Trophoblast cell (in vitro differentiated cells and primary cell): Measurements from ENCODE around the gene PRDX5.

Source experiments
- DNase-seq, 2 donors: peaks; one replicate each; pipeline ENCODE4 v3.0.0-alpha.2; 2016
- H2AFZ ChIP-seq: 2 replicates; pipeline ENCODE4 v1.6.1; 2013; ENCODE audit warnings: low read length, moderate library complexity, mild to moderate bottlenecking; ENCODE audit not compliant: insufficient read depth, poor library complexity
- H2AK5ac ChIP-seq: 2 replicates; pipeline ENCODE4 v1.6.1; 2013; ENCODE audit warnings: mild to moderate bottlenecking, low read length
- H2BK120ac ChIP-seq: 2 replicates; pipeline ENCODE4 v1.6.1; 2013; ENCODE audit warnings: low read length, mild to moderate bottlenecking, moderate library complexity; ENCODE audit not compliant: insufficient read depth, poor library complexity
- H2BK12ac ChIP-seq: 2 replicates; pipeline ENCODE4 v1.6.1; 2013; ENCODE audit warnings: mild to moderate bottlenecking, low read length, moderate library complexity
- H2BK5ac ChIP-seq: 2 replicates; pipeline ENCODE4 v1.6.1; 2013; ENCODE audit warnings: low read length, low read depth, moderate library complexity, mild to moderate bottlenecking; ENCODE audit not compliant: poor library complexity
- H3K14ac ChIP-seq: 2 replicates; pipeline ENCODE4 v1.6.1; 2013; ENCODE audit warnings: mild to moderate bottlenecking, low read length
- H3K18ac ChIP-seq: 2 replicates; pipeline ENCODE4 v1.6.1; 2013; ENCODE audit warnings: mild to moderate bottlenecking, low read length
- H3K23ac ChIP-seq: 2 replicates; pipeline ENCODE4 v1.6.1; 2013; ENCODE audit warnings: low read length
- H3K27ac ChIP-seq: 2 replicates; pipeline ENCODE4 v1.5.1; 2013; ENCODE audit warnings: low read depth, mild to moderate bottlenecking, inconsistent platforms, low read length, moderate library complexity
- H3K27me3 ChIP-seq: 2 replicates; pipeline ENCODE4 v1.6.1; 2013; ENCODE audit warnings: inconsistent platforms, mild to moderate bottlenecking, low read length, moderate library complexity; ENCODE audit not compliant: insufficient read depth
- H3K36me3 ChIP-seq, 2 experiments: 1 replicate in 1 of 2; 2 replicates in 1 of 2; pipeline ENCODE4 v1.6.1; 2013; ENCODE audit warnings: low read length in 2 of 2, mild to moderate bottlenecking in 2 of 2, moderate library complexity in 1 of 2; ENCODE audit not compliant: insufficient read depth in 2 of 2, control insufficient read depth in 1 of 2
- H3K4ac ChIP-seq: 2 replicates; pipeline ENCODE4 v1.6.1; 2013; ENCODE audit warnings: low read depth, mild to moderate bottlenecking, low read length, moderate library complexity
- H3K4me1 ChIP-seq, 2 experiments: 1 replicate in 1 of 2; 2 replicates in 1 of 2; pipeline ENCODE4 v1.6.1; 2013; ENCODE audit warnings: low read length in 2 of 2, mild to moderate bottlenecking in 2 of 2, moderate library complexity in 1 of 2; ENCODE audit not compliant: insufficient read depth in 2 of 2, control insufficient read depth in 1 of 2
- H3K4me2 ChIP-seq: 2 replicates; pipeline ENCODE4 v1.6.1; 2013; ENCODE audit warnings: inconsistent platforms, mild to moderate bottlenecking, low read length, moderate library complexity
- H3K4me3 ChIP-seq: 2 replicates; pipeline ENCODE4 v1.5.1; 2013; ENCODE audit warnings: mild to moderate bottlenecking, low read depth, low read length, inconsistent platforms
- H3K79me1 ChIP-seq: one replicate; pipeline ENCODE4 v1.6.1; 2013; ENCODE audit warnings: low read length
- H3K79me2 ChIP-seq: 2 replicates; pipeline ENCODE4 v1.6.1; 2013; ENCODE audit warnings: low read length, mild to moderate bottlenecking; ENCODE audit not compliant: control insufficient read depth, insufficient read depth, poor library complexity
- H3K9ac ChIP-seq: 2 replicates; pipeline ENCODE4 v1.6.1; 2013; ENCODE audit warnings: mild to moderate bottlenecking, low read length
- H3K9me3 ChIP-seq: 2 replicates; pipeline ENCODE4 v1.6.1; 2013; ENCODE audit warnings: low read depth, mild to moderate bottlenecking, control low read depth, inconsistent platforms, low read length; ENCODE audit not compliant: insufficient read depth
- H4K12ac ChIP-seq: 2 replicates; pipeline ENCODE4 v1.6.1; 2013; ENCODE audit warnings: low read depth, mild to moderate bottlenecking, low read length, moderate library complexity
- H4K8ac ChIP-seq: 2 replicates; pipeline ENCODE4 v1.6.1; 2013; ENCODE audit warnings: low read depth, mild to moderate bottlenecking, low read length, moderate library complexity
- H4K91ac ChIP-seq: one replicate; pipeline ENCODE4 v1.6.1; 2013; ENCODE audit warnings: low read depth, mild to moderate bottlenecking, low read length, moderate library complexity
- WGBS: extraction: QIAGEN DNeasy Blood & Tissue Kit; methylation state at CpG from one replicate; pipeline ENCODE4 v1.1.7; 2013; ENCODE audit warnings: missing lambda C conversion rate; ENCODE audit not compliant: insufficient read length, insufficient coverage; ENCODE audit errors: extremely low coverage; 5-methylcytosine and 5-hydroxymethylcytosine counted together

Gene PRDX5

GRCh38 chr11:64296236-64296635 is 21.7 kb upstream of the PRDX5 start:
- Histone ChIP-seq H2BK12ac (no peak overlapping the region), H3K27me3 (peaks cover 79% of the 10 kb centered on the region), H2BK120ac (no peak overlapping the region), H3K14ac (no peak overlapping the region), H4K12ac (no peak overlapping the region), H3K9ac (peak overlapping the region; percentile 35), H4K8ac (no peak overlapping the region), H3K18ac (no peak overlapping the region), H3K4ac (no peak overlapping the region), H3K27ac (no peak overlapping the region), H3K36me3 (no peaks in the 10 kb centered on the region), H2AFZ (no peak overlapping the region), H3K4me1 (peaks cover 13 to 20% of the 10 kb centered on the region in 2 experiments), H3K79me2 (no peaks in the 10 kb centered on the region), H3K79me1 (no peaks in the 10 kb centered on the region), H3K4me2 (no peak overlapping the region), H3K4me3 (no peak overlapping the region), H4K91ac (no peak overlapping the region), H3K9me3 (peaks cover 12% of the 10 kb centered on the region), H2BK5ac (no peak overlapping the region), H3K23ac (no peak overlapping the region), H2AK5ac (no peak overlapping the region)
- WGBS: no CpG with 5 or more reads among the region's 1 CpG
- no peak for DNase-seq

- Histone ChIP-seq H3K27me3 (peaks cover 71% of the 10 kb centered on the region), H3K14ac (no peak overlapping the region), H3K4me1 (peaks cover 11 to 15% of the 10 kb centered on the region in 2 experiments), H2BK120ac (no peak overlapping the region), H3K36me3 (no peaks in the 10 kb centered on the region), H4K8ac (no peak overlapping the region), H3K79me2 (no peaks in the 10 kb centered on the region), H3K4me3 (no peak overlapping the region), H3K23ac (no peak overlapping the region), H2BK5ac (no peak overlapping the region), H3K9ac (no peak overlapping the region), H4K91ac (no peak overlapping the region), H4K12ac (no peak overlapping the region), H2AFZ (no peak overlapping the region), H2AK5ac (no peak overlapping the region), H2BK12ac (no peak overlapping the region), H3K4me2 (no peak overlapping the region), H3K4ac (no peak overlapping the region), H3K79me1 (no peaks in the 10 kb centered on the region), H3K27ac (no peak overlapping the region), H3K18ac (no peak overlapping the region), H3K9me3 (peaks cover 10% of the 10 kb centered on the region)
- DNase-seq: no peak
- WGBS: no CpG with 5 or more reads among the region's 34 CpGs
Observed at GRCh38 chr11:64296830-64297698, 20.9 kb upstream of the PRDX5 start.

DNA sequence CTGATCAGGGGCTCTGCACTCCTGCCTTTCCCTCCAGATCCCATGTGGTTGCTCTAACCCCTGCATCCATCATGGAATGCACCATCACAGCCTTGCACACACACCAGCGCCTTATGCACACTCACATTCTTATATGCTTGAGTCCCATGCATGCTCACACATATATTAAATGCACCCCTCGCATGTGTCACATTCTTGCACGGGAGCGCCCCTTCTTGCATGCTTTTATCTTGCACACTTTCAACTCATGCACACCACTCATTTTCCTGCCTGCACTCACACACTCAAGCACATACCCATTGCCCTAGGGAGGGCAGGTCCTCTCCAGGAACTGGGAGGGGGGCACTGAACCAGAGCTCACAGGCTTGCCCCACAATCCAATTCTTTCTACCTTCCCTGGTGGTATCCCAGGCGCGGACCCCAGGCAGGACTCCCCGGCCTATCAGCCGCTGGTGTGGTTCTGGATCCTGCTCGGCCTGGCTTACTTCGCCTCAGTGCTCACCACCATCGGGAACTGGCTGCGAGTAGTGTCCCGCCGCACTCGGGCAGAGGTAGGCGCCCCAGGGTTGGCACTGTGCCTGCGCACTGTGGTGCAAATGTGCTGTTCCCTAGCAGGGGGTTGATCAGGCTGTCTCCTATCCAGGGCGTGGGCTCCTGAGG is 20.1 kb upstream of the PRDX5 start:
- no peak overlapping the region for H3K4ac ChIP-seq
- H3K4me1 ChIP-seq: peaks cover 11 to 14% of the 10 kb centered on the region in 2 experiments
- no peak overlapping the region for H3K4me2 ChIP-seq
- H4K8ac ChIP-seq: no peak overlapping the region
- no peak overlapping the region for H2AFZ ChIP-seq
- peaks cover 63% of the 10 kb centered on the region for H3K27me3 ChIP-seq
- H4K12ac ChIP-seq: no peak overlapping the region
- no peak overlapping the region for H3K27ac ChIP-seq
- no peak overlapping the region for H2BK12ac ChIP-seq
- no peak overlapping the region for H3K14ac ChIP-seq
- H3K36me3 ChIP-seq: no peaks in the 10 kb centered on the region
- H3K9ac ChIP-seq: no peak overlapping the region
- H3K79me2 ChIP-seq: no peaks in the 10 kb centered on the region
- H4K91ac ChIP-seq: no peak overlapping the region
- no peak overlapping the region for H3K23ac ChIP-seq
- no peak overlapping the region for H2BK120ac ChIP-seq
- H3K79me1 ChIP-seq: no peaks in the 10 kb centered on the region
- no peak overlapping the region for H3K18ac ChIP-seq
- WGBS: no CpG with 5 or more reads among the region's 18 CpGs
- DNase-seq: no peak
- no peak overlapping the region for H2AK5ac ChIP-seq
- H3K4me3 ChIP-seq: no peak overlapping the region
- peaks cover 10% of the 10 kb centered on the region for H3K9me3 ChIP-seq
- no peak overlapping the region for H2BK5ac ChIP-seq

DNA sequence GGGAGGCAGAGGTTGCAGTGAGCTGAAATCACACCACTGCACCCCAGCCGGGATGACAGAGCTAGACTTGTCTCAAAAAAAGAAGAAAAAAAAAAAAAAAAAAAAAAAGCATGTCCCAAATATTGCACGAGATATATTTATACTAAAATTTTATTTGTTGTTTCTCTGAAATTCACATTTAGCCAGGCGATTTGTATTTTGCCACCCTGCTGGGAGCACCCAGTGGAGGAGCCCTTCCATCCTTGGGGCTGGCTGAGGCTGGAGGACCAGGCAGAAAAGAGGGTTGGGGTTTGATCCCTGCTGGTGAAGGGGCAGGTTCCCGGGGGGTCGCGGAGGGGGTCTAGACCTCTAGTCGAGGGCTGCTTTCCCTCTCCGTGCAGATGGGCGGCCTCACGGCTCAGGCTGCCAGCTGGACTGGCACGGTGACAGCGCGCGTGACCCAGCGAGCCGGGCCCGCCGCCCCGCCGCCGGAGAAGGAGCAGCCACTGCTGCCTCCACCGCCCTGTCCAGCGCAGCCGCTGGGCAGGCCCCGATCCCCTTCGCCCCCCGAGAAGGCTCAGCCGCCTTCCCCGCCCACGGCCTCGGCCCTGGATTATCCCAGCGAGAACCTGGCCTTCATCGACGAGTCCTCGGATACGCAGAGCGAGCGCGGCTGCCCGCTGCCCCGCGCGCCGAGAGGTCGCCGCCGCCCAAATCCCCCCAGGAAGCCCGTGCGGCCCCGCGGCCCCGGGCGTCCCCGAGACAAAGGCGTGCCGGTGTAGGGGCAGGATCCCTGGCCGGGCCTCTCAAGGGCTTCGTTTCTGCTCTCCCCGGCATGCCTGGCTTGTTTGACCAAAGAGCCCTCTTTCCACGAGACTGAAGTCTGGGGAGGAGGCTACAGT is 18.7 kb upstream of the PRDX5 start:
- Histone ChIP-seq H3K23ac (no peak overlapping the region), H4K12ac (no peak overlapping the region), H3K27ac (no peak overlapping the region), H4K91ac (no peak overlapping the region), H2AK5ac (no peak overlapping the region), H3K9me3 (peaks cover 8% of the 10 kb centered on the region), H2AFZ (no peak overlapping the region), H3K4me1 (peaks cover 11 to 14% of the 10 kb centered on the region in 2 experiments), H3K79me2 (no peaks in the 10 kb centered on the region), H3K9ac (no peak overlapping the region), H3K4me2 (peak overlapping the region; percentile 10), H2BK12ac (no peak overlapping the region), H2BK5ac (no peak overlapping the region), H3K27me3 (peaks cover 54% of the 10 kb centered on the region), H3K18ac (no peak overlapping the region), H3K4ac (no peak overlapping the region), H3K79me1 (no peaks in the 10 kb centered on the region), H3K14ac (no peak overlapping the region), H3K36me3 (no peaks in the 10 kb centered on the region), H2BK120ac (no peak overlapping the region), H4K8ac (no peak overlapping the region), H3K4me3 (no peak overlapping the region)
- WGBS: no CpG with 5 or more reads among the region's 60 CpGs
- no peak for DNase-seq
